Measurements from ENCODE around the gene XPNPEP1.

Gene XPNPEP1

GRCh38 chr10:109947111-109947920 lies 24.0 kb upstream of the XPNPEP1 start:
- DNase-seq = no peak

GRCh38 chr10:109946680-109947079 lies 23.4 kb upstream of the XPNPEP1 start:
- DNase-seq = no peak

- DNase-seq = peak in 1 of 3 experiments; percentile 3
These were observed 22.3 kb upstream of the XPNPEP1 start for GRCh38 chr10:109945473-109946177.

- DNase-seq = no peak
These were observed 21.3 kb upstream of the XPNPEP1 start for GRCh38 chr10:109944613-109945012.

- peak in 1 of 3 experiments; percentile 8 for DNase-seq
These were observed 18.0 kb upstream of the XPNPEP1 start for GRCh38 chr10:109941236-109941862.

- no peak for DNase-seq
These were observed 17.2 kb upstream of the XPNPEP1 start for GRCh38 chr10:109940553-109940952.

GRCh38 chr10:109940117-109940516 lies 16.8 kb upstream of the XPNPEP1 start:
- no peak for DNase-seq

- DNase-seq = no peak
These were observed 16.1 kb upstream of the XPNPEP1 start for GRCh38 chr10:109939315-109939961.

GRCh38 chr10:109937460-109938065 lies 14.3 kb upstream of the XPNPEP1 start:
- no peak for DNase-seq

GRCh38 chr10:109934958-109935793 lies 11.9 kb upstream of the XPNPEP1 start:
- DNase-seq = peak in 2 of 3 experiments; percentile 15 to 24

GRCh38 chr10:109933984-109934565 lies 10.8 kb upstream of the XPNPEP1 start:
- no peak for DNase-seq

- DNase-seq = no peak
These were observed 9.7 kb upstream of the XPNPEP1 start for GRCh38 chr10:109932968-109933367.

GRCh38 chr10:109932391-109932790 lies 9.1 kb upstream of the XPNPEP1 start:
- DNase-seq = no peak

- DNase-seq = no peak
These were observed 7.9 kb upstream of the XPNPEP1 start for GRCh38 chr10:109931163-109931562.

- DNase-seq = no peak
These were observed 6.3 kb upstream of the XPNPEP1 start for GRCh38 chr10:109929501-109930219.

- DNase-seq = no peak
These were observed 5.2 kb upstream of the XPNPEP1 start for GRCh38 chr10:109928475-109928891.

- no peak for DNase-seq
These were observed 3.5 kb upstream of the XPNPEP1 start for GRCh38 chr10:109926825-109927224.

- no peak for DNase-seq
These were observed 2.9 kb upstream of the XPNPEP1 start for GRCh38 chr10:109926061-109926745.

GRCh38 chr10:109924967-109925620 lies 1.8 kb upstream of the XPNPEP1 start:
- no peak for DNase-seq

- no peak for DNase-seq
These were observed 776 bp upstream of the XPNPEP1 start for GRCh38 chr10:109924087-109924486.
